Neural cell (in vitro differentiated cells): Measurements from ENCODE around the gene CCDC191.

Experiments used
- EP300 ChIP-seq: fragments of 450-650 bp; conservative IDR thresholded peaks from 2 replicates; pipeline ENCODE4 v1.6.1; 2014; ENCODE audit warnings: antibody characterized with exemption, mild to moderate bottlenecking, moderate library complexity; ENCODE audit not compliant: poor library complexity, severe bottlenecking
- EZH2 ChIP-seq: fragments of 200-600, 300-800 bp; shearing (Covaris generic), sonication (generic); IDR thresholded peaks from 2 replicates; pipeline ENCODE4 v1.6.1; 2014; ENCODE audit warnings: antibody characterized with exemption, low read length, borderline replicate concordance, mild to moderate bottlenecking; ENCODE audit not compliant: insufficient read depth, poor library complexity, severe bottlenecking
- MXI1 ChIP-seq: fragments of 450-650 bp; conservative IDR thresholded peaks from 2 replicates; pipeline ENCODE4 v1.6.1; 2014; ENCODE audit warnings: antibody characterized with exemption, mild to moderate bottlenecking; ENCODE audit not compliant: poor library complexity, severe bottlenecking
- POLR2AphosphoS5 ChIP-seq: IDR thresholded peaks from 2 replicates; pipeline ENCODE4 v1.6.1; 2012
- RAD21 ChIP-seq: fragments of 450-650 bp; conservative IDR thresholded peaks from 2 replicates; pipeline ENCODE4 v1.6.1; 2014; ENCODE audit warnings: antibody characterized with exemption, mild to moderate bottlenecking, moderate library complexity
- SMC3 ChIP-seq: fragments of 450-650 bp; conservative IDR thresholded peaks from 2 replicates; pipeline ENCODE4 v1.6.1; 2014; ENCODE audit warnings: antibody characterized with exemption, mild to moderate bottlenecking, moderate library complexity; ENCODE audit not compliant: poor library complexity
- TAF1 ChIP-seq: IDR thresholded peaks from 2 replicates; pipeline ENCODE4 v1.6.1; 2012; ENCODE audit warnings: low read depth
- TF ChIP-seq, protein P1 (sequence below): fragments of 450-650 bp; IDR thresholded peaks from 2 replicates; pipeline ENCODE4 v1.5.1; 2014; ENCODE audit warnings: antibody characterized with exemption, mild to moderate bottlenecking, moderate library complexity; ENCODE audit not compliant: poor library complexity, severe bottlenecking
- TF ChIP-seq, protein P2 (sequence below): IDR thresholded peaks from 2 replicates; pipeline ENCODE4 v1.6.1; 2012; ENCODE audit warnings: borderline replicate concordance

DNA sequence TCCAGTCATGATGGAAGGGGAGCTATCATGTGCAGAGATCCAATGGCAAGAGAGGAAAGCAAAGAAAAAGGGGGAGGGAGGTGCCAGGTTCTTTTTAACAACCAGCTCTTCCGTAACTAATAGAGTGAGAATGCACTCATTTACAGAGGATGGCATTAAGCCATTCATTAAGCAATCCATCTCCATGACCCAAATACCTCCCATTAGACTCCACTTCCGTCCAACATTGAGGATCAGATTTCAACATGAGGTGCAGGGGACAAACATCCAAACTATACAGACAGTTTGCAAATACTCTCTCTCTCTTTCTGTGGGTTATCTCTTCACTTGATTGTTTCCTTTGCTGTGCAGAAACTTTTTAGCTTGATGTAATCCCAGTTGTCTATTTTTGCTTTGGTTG is 87.3 kb downstream of the CCDC191 start:
- TF ChIP-seq, protein P1, sequence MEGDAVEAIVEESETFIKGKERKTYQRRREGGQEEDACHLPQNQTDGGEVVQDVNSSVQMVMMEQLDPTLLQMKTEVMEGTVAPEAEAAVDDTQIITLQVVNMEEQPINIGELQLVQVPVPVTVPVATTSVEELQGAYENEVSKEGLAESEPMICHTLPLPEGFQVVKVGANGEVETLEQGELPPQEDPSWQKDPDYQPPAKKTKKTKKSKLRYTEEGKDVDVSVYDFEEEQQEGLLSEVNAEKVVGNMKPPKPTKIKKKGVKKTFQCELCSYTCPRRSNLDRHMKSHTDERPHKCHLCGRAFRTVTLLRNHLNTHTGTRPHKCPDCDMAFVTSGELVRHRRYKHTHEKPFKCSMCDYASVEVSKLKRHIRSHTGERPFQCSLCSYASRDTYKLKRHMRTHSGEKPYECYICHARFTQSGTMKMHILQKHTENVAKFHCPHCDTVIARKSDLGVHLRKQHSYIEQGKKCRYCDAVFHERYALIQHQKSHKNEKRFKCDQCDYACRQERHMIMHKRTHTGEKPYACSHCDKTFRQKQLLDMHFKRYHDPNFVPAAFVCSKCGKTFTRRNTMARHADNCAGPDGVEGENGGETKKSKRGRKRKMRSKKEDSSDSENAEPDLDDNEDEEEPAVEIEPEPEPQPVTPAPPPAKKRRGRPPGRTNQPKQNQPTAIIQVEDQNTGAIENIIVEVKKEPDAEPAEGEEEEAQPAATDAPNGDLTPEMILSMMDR = no peak
- TF ChIP-seq TAF1 (no peak), MXI1 (no peak), EP300 (no peak), SMC3 (no peak), EZH2 (no peak), POLR2AphosphoS5 (no peak), RAD21 (no peak)
- TF ChIP-seq, protein P2, sequence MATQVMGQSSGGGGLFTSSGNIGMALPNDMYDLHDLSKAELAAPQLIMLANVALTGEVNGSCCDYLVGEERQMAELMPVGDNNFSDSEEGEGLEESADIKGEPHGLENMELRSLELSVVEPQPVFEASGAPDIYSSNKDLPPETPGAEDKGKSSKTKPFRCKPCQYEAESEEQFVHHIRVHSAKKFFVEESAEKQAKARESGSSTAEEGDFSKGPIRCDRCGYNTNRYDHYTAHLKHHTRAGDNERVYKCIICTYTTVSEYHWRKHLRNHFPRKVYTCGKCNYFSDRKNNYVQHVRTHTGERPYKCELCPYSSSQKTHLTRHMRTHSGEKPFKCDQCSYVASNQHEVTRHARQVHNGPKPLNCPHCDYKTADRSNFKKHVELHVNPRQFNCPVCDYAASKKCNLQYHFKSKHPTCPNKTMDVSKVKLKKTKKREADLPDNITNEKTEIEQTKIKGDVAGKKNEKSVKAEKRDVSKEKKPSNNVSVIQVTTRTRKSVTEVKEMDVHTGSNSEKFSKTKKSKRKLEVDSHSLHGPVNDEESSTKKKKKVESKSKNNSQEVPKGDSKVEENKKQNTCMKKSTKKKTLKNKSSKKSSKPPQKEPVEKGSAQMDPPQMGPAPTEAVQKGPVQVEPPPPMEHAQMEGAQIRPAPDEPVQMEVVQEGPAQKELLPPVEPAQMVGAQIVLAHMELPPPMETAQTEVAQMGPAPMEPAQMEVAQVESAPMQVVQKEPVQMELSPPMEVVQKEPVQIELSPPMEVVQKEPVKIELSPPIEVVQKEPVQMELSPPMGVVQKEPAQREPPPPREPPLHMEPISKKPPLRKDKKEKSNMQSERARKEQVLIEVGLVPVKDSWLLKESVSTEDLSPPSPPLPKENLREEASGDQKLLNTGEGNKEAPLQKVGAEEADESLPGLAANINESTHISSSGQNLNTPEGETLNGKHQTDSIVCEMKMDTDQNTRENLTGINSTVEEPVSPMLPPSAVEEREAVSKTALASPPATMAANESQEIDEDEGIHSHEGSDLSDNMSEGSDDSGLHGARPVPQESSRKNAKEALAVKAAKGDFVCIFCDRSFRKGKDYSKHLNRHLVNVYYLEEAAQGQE = no peak
